Choroid plexus epithelial cell (primary cell): ENCODE measurements around the gene DNAH11.

Experiments
- DNase-seq: peaks from one replicate; pipeline ENCODE4 v3.0.0-alpha.2; 2010; ENCODE audit warnings: low read depth
- H3K4me3 ChIP-seq: 2 replicates; pipeline ENCODE4 v1.5.1; 2011; ENCODE audit warnings: low read depth, mild to moderate bottlenecking, control low read depth, low read length, moderate library complexity
- CTCF ChIP-seq: conservative IDR thresholded peaks from 2 replicates; pipeline ENCODE4 v1.5.1; 2011; ENCODE audit warnings: low read depth, mild to moderate bottlenecking, control low read depth, inconsistent platforms, low read length, moderate library complexity

Gene DNAH11

GRCh38 chr7:21617513-21617912, 74.7 kb downstream of the DNAH11 start:
- no peak for DNase-seq
- no peak overlapping the region for H3K4me3 ChIP-seq
- TF ChIP-seq CTCF, result no peak

GRCh38 chr7:21617916-21618390, 75.1 kb downstream of the DNAH11 start:
- peak; percentile 90 for DNase-seq
- no peak for TF ChIP-seq CTCF
- no peak overlapping the region for H3K4me3 ChIP-seq

- H3K4me3 ChIP-seq, result no peak overlapping the region
- DNase-seq, result no peak
- TF ChIP-seq CTCF, result no peak
Observed at GRCh38 chr7:21618706-21619105, 75.9 kb downstream of the DNAH11 start.

- H3K4me3 ChIP-seq, result no peak overlapping the region
- TF ChIP-seq CTCF, result no peak
- no peak for DNase-seq
Observed at GRCh38 chr7:21620054-21620453, 77.2 kb downstream of the DNAH11 start.

GRCh38 chr7:21624320-21624719, 81.5 kb downstream of the DNAH11 start:
- no peak for DNase-seq
- no peak overlapping the region for H3K4me3 ChIP-seq
- TF ChIP-seq CTCF, result no peak

GRCh38 chr7:21636694-21637093, 93.9 kb downstream of the DNAH11 start:
- no peak for TF ChIP-seq CTCF
- no peak overlapping the region for H3K4me3 ChIP-seq
- DNase-seq, result no peak

GRCh38 chr7:21639206-21639868, 96.5 kb downstream of the DNAH11 start:
- no peak for TF ChIP-seq CTCF
- DNase-seq, result peak; percentile 18
- no peak overlapping the region for H3K4me3 ChIP-seq
